Activated CD4-positive, alpha-beta T cell treated with anti-CD3 and anti-CD28 coated beads for 4 hours (primary cell): ENCODE results near the gene NHLH2.

Experiments used
- DNase-seq, 2 donors: peaks; one replicate each; pipeline ENCODE4 v3.0.0-alpha.2; 2020

The NHLH2 gene

DNA sequence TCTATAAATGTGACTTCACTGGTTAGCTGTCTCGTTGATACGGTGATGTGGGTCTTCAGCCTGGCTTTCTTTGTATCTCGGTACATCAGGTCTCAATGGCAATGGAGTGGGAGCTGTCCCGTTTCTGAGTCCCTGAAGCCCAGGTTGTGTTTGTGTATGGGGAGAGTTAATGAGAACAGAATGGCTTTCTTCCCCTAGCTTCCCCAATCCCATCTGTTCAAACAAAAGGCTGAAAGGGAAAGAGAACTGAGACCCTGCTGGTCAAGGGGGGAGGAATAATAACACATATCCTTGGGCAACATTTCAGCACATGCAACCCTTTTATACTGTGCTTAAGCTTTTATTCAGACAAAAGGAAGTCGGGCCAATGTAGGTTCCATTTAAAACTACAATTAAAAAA, 44.0 kb downstream of the NHLH2 start:
- no peak for DNase-seq

DNA sequence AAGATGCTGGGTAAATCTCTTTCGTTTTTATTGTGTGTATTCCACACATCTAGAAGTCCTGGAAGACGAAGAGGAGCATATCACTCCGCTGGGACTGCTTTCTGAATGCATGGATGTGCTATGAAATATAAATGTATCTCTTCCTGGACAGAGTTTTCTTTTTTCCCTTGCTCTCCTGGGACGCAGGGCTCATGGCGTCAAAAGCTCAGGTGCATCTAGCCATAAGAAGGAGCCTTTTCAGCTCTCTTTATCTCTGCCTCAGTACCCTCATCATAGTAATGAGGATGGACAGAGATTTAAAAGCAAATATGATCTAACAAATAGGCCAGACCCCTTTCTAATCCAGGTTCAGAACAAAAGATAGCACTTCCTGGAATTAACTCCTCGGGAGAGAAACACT, 44.9 kb downstream of the NHLH2 start:
- DNase-seq, result no peak

DNA sequence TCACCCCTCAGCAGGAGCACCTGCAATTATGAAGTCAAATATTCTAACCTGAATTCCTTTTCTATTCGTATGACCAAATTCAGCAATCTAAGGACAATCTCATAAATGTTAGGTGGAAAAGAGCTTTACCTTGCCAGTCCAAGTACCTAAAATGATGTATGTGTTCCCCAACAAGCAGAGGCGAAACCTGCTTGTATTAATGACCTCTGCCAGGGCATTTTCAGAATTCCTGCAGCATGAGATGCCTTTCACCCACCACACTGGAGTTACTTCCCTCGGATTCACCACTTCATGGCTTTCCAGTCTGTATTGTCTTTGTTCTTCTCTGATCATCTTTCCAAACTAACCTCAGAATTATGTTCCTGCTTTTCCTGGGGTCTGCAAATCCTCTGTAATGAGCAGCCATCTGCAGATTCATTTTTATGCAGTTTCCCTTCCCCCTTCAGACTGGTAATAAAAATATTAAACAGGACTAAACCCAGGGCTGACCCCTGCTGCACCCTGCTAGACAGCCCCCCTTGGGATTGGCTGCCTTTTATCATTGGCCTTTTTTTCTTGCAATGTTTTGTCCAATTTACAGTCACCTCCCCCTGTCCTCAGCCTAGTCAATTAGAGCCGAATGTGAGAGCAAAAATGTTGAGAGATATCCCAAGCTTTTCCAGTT, 45.8 kb downstream of the NHLH2 start:
- no peak for DNase-seq

DNA sequence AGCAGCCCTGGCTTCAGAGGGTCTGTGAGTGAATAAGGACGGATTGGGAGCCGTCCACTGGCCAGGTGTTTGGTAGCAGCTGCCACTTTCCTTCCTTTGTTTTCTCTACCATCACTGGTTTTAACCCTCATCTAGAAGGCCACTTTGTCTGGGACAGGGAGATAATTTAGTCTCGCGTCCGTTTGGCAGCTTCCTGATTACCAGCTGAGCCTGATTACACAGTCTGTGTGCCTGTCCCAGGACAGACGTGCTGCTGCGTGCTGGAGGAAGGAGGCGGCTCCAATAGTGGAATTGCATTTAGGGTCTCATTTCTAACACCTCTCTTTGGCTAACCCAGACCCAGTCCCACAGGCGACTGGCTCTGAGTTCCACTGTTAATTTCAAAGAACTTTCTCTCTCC, 47.8 kb downstream of the NHLH2 start:
- no peak for DNase-seq

DNA sequence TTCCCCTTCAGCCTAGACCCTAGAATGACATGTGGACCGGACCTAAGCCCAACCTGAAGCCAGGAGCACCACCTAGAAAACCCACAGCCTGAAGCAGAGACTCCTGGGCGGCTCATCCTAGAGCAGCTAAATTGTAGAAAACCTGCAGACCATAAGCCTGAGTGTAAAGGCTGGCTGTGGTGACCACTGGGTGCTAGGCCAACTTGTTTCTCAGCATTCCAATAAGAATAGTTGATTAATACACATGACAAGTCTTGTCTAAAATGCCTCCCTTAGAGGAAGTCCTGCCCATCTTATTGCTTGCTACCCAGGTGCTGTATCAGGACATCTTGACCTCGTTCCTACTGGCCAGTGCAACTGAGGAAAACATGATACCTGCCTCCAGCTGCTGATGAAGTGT, 49.1 kb downstream of the NHLH2 start:
- DNase-seq, result no peak

DNA sequence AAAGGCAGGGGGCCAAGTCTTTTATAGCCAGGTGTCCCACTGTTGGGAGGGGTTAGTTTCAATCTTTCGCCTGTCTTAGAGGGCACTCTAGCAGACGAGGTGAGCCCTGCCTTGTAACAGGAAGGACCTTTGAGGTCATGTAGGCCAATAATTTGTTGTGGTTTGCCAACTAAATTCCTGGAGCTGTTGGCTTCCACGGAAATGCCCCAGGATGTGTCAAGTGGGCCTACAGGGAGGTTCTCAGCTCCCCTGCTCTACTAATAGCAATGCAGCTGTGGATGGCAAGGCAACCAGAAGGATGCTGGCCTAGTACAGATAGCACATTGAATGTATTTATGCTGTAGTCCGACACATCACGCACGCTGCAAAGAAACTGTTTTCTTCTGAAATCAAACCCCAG, 50.1 kb downstream of the NHLH2 start:
- no peak for DNase-seq

DNA sequence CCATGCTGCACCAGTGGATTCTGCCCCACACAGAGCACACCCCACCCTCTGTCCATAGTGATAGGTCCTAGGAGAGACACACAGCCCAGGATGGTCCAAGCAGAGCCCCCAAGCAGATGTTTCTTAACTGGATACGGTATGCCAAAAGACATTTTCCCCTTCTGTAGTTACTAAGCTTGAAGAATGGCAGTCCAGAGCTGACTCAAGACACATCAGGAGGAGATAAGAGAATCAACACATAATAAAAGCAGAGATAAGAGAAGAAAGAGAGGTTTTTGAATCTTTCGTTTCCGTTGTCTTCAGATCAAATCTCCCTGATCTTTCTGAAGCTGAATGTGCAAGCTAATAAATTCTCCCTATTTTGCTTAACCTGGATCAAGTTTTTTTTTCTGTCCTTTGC, 50.6 kb downstream of the NHLH2 start:
- DNase-seq, result no peak
